GM12878 (cell line): ENCODE data around the gene CD101. TPM values are rescaled to one million over a fixed set of nuclear protein-coding genes. Genes with fewer than 3 reads are reported as not detected.

Experiments
- ATAC-seq: fragments of 200-7000 bp; cut with Tn5 transposase; 3 replicates; pipeline ENCODE4 v1.9.1; 2020; ENCODE audit warnings: mild to moderate bottlenecking, moderate library complexity
- BruUV-seq: library from RNA; stranded (reverse); fragments of 400-500 nt; replicated peaks from 2 replicates; lab custom pipeline; 2021; lab: Mats Ljungman, UMichigan
- CTCF ChIA-PET: fragments of 300-600 bp; sonication (Branson Sonifier 250); formaldehyde crosslinking; extraction: SDS; loops from one replicate; lab custom pipeline; 2021; ENCODE audit warnings: inconsistent platforms; lab: Yijun Ruan, JAX
- POLR2A ChIA-PET: fragments of 350-600 bp; formaldehyde crosslinking; extraction: SDS; loops from one replicate; lab custom pipeline; 2021; ENCODE audit warnings: inconsistent platforms; lab: Charles Lee
- RAD21 ChIA-PET: fragments of 300-600 bp; sonication (Branson Sonifier 250); formaldehyde crosslinking; loops from one replicate; lab custom pipeline; 2023; ENCODE audit warnings: antibody characterized with exemption; ENCODE audit not compliant: unreplicated experiment; lab: Charles Lee
- SMC1A ChIA-PET: fragments of 300-600 bp; sonication (Branson Sonifier 250); formaldehyde crosslinking; loops from one replicate; lab custom pipeline; 2023; ENCODE audit not compliant: unreplicated experiment, uncharacterized antibody; lab: Charles Lee
- DNase-seq: peaks from one replicate; pipeline ENCODE4 v3.0.0-alpha.2; 2011; ENCODE audit warnings: low read depth, low spot score
- FAIRE-seq: peaks from 3 replicates; lab custom pipeline; 2011; peaks lifted over from hg19 to GRCh38; lab: Jason Lieb, UNC
- H2AFZ ChIP-seq: 2 replicates; pipeline ENCODE4 v1.6.0; 2011; ENCODE audit warnings: low read depth, low read length, control low read depth; ENCODE audit not compliant: control insufficient read depth
- H3K27ac ChIP-seq: 2 replicates; pipeline ENCODE4 v1.5.1; 2011; ENCODE audit warnings: control low read depth; ENCODE audit not compliant: control insufficient read depth, insufficient read depth
- H3K27me3 ChIP-seq, 2 experiments: replicated peaks in 1 of 2; 2 replicates each; pipeline versions ENCODE4 v1.6.0 to v1.6.1; 2011; ENCODE audit warnings: low read length in 1 of 2; ENCODE audit not compliant: control insufficient read depth in 2 of 2, insufficient read depth in 2 of 2
- H3K36me3 ChIP-seq, 2 experiments: 2 replicates each; pipeline ENCODE4 v1.5.1; 2011; ENCODE audit warnings: low read length in 1 of 2; ENCODE audit not compliant: control insufficient read depth in 2 of 2, insufficient read depth in 2 of 2
- H3K4me1 ChIP-seq: 2 replicates; pipeline ENCODE4 v1.6.1; 2011; ENCODE audit warnings: mild to moderate bottlenecking, low read length, moderate library complexity, mixed read lengths; ENCODE audit not compliant: control insufficient read depth, insufficient read depth
- H3K4me2 ChIP-seq: 2 replicates; pipeline ENCODE4 v1.6.0; 2011; ENCODE audit warnings: control low read depth; ENCODE audit not compliant: control insufficient read depth, insufficient read depth
- H3K4me3 ChIP-seq: fragments of 200-600 bp; sonication (generic); 2 replicates; pipeline ENCODE4 v1.5.1; 2016
- H3K79me2 ChIP-seq: 2 replicates; pipeline ENCODE4 v1.6.0; 2011; ENCODE audit warnings: low read length; ENCODE audit not compliant: control insufficient read depth, insufficient read depth
- H3K9ac ChIP-seq: 2 replicates; pipeline ENCODE4 v1.8.0; 2011; ENCODE audit warnings: low read length, control low read depth, mixed read lengths; ENCODE audit not compliant: control insufficient read depth, insufficient read depth
- H3K9me3 ChIP-seq: replicated peaks from 3 replicates; pipeline ENCODE4 v1.5.1; 2011; ENCODE audit warnings: mild to moderate bottlenecking, low read length; ENCODE audit not compliant: control insufficient read depth, insufficient read depth
- H4K20me1 ChIP-seq: 2 replicates; pipeline ENCODE4 v1.6.0; 2011; ENCODE audit not compliant: control insufficient read depth, insufficient read depth
- BCL11A ChIP-seq: IDR thresholded peaks from 2 replicates; pipeline ENCODE4 v1.6.1; 2011; ENCODE audit warnings: low read depth, low read length
- MEF2B ChIP-seq: fragments of 450-650 bp; IDR thresholded peaks from 2 replicates; pipeline ENCODE4 v1.6.1; 2018; ENCODE audit warnings: mild to moderate bottlenecking, moderate library complexity; ENCODE audit not compliant: partially characterized antibody, poor library complexity, severe bottlenecking
- NBN ChIP-seq: fragments of 450-650 bp; IDR thresholded peaks from 2 replicates; pipeline ENCODE4 v1.6.1; 2016
- NR2C1 ChIP-seq: fragments of 450-650 bp; IDR thresholded peaks from 2 replicates; pipeline ENCODE4 v1.6.1; 2017; ENCODE audit warnings: antibody characterized with exemption, mild to moderate bottlenecking, moderate library complexity
- SIN3A ChIP-seq: IDR thresholded peaks from 2 replicates; pipeline ENCODE4 v1.6.1; 2012; ENCODE audit warnings: low read depth, low read length, improper control_type of control experiment
- ZNF24 ChIP-seq: fragments of 450-650 bp; IDR thresholded peaks from 2 replicates; pipeline ENCODE4 v1.6.1; 2017; ENCODE audit warnings: antibody characterized with exemption, mild to moderate bottlenecking
- WGBS: methylation state at CpG from one replicate; pipeline ENCODE4 v1.1.6; 2016; ENCODE audit warnings: low lambda C conversion rate; ENCODE audit not compliant: insufficient replicate concordance, insufficient coverage; ENCODE audit errors: missing lambda C conversion rate; 5-methylcytosine and 5-hydroxymethylcytosine counted together
- in situ Hi-C: fragments of 300-500 bp; cut with MboI; formaldehyde crosslinking; loops from 9 replicates; pipeline ENCODE4 v1.14.3; 2018; ENCODE audit warnings: mixed read lengths
- intact Hi-C: fragments of 100-400 bp; cut with micrococcal nuclease; formaldehyde crosslinking; loops from one replicate; pipeline ENCODE4 v1.14.2; 2022; ENCODE audit not compliant: unreplicated experiment
- polyA plus RNA-seq, 11 experiments: library from polyadenylated mRNA; depleted of rRNA in 4 of 11; unstranded in 6 of 11; stranded (reverse) in 5 of 11; fragments of >200 nt; fragmentation: Nextera tagmentation in 4 of 11; fragmentation: Illumina TruSeq in 1 of 11; extraction: Ambion mirVana in 4 of 11; extraction: Trizol in 1 of 11; gene quantifications; 1 replicate in 1 of 11; 2 replicates in 10 of 11; pipeline versions ENCODE4 v1.2.1 to v1.2.3, GENCODE V29; 2011 to 2016; ENCODE audit warnings: inconsistent platforms in 2 of 11, missing spikeins in 2 of 11, low read depth in 1 of 11
- total RNA-seq, 4 experiments: library from RNA; depleted of rRNA in 3 of 4; stranded (reverse); fragments of >200 nt in 3 of 4; fragmentation: Illumina TruSeq in 1 of 4; extraction: Trizol in 1 of 4; gene quantifications; 2 replicates each; pipeline versions ENCODE4 v1.2.1 to v1.2.3, GENCODE V29; 2013 to 2021
- TF ChIP-seq, protein P1 (sequence below): IDR thresholded peaks from 2 replicates; pipeline ENCODE4 v1.6.1; 2011; ENCODE audit warnings: low read depth, mild to moderate bottlenecking, low read length, moderate library complexity, borderline replicate concordance; ENCODE audit errors: extremely low read depth
- TF ChIP-seq, protein P2 (sequence below): fragments of 450-650 bp; IDR thresholded peaks from 2 replicates; pipeline ENCODE4 v1.6.1; 2014; ENCODE audit warnings: mild to moderate bottlenecking
- TF ChIP-seq, protein P3 (sequence below): fragments of 450-650 bp; IDR thresholded peaks from 2 replicates; pipeline ENCODE4 v1.6.1; 2017; ENCODE audit warnings: low read depth, mild to moderate bottlenecking, moderate library complexity

Gene CD101
- total and polyA plus RNA-seq, 10 of the 15 experiments (the other 5 are each of a cell fraction or from before 2014, with no cell fraction given), result 0.56 to 7.9 (median 2.9) TPM

DNA sequence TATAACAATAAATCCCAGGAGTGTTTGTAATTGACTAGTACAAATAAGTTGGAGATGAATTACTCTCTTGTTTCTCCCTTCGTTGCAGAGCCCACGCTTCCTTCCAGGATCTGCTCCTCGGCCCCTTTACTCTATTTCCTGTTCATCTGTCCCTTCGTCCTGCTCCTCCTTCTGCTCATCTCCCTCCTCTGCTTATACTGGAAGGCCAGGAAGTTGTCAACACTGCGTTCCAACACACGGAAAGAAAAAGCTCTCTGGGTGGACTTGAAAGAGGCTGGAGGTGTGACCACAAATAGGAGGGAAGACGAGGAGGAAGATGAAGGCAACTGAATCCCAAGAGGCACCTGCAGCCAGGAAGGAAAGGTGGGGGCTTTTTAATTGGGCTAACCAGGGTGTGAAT, 32.2 kb downstream of the CD101 start:
- POLR2A ChIA-PET, result no interaction called here
- H3K4me2 ChIP-seq, result no peak overlapping the region
- H2AFZ ChIP-seq, result no peak overlapping the region
- RAD21 ChIA-PET, result no interaction called here
- ATAC-seq, result no peak
- H3K27me3 ChIP-seq, result no peaks in the 10 kb centered on the region
- DNase-seq, result no peak
- no peaks in the 10 kb centered on the region for H4K20me1 ChIP-seq
- no peak overlapping the region for H3K27ac ChIP-seq
- FAIRE-seq, result no peak
- no TSS peak for BruUV-seq
- peaks cover 0 to 2% of the 10 kb centered on the region in 2 experiments; a peak in 1 of 4 replicates for H3K36me3 ChIP-seq
- H3K4me3 ChIP-seq, result no peak overlapping the region
- H3K9me3 ChIP-seq, result no peaks in the 10 kb centered on the region
- in situ Hi-C loops (no loop called here), intact Hi-C loops (no loop called here)
- CTCF ChIA-PET, result no interaction called here
- H3K79me2 ChIP-seq, result no peaks in the 10 kb centered on the region
- SMC1A ChIA-PET, result no interaction called here
- TF ChIP-seq SIN3A (no peak), MEF2B (no peak), BCL11A (no peak), ZNF24 (no peak), NR2C1 (no peak), NBN (no peak)
- TF ChIP-seq, protein P1, sequence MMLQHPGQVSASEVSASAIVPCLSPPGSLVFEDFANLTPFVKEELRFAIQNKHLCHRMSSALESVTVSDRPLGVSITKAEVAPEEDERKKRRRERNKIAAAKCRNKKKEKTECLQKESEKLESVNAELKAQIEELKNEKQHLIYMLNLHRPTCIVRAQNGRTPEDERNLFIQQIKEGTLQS, result no peak
- TF ChIP-seq, protein P2, sequence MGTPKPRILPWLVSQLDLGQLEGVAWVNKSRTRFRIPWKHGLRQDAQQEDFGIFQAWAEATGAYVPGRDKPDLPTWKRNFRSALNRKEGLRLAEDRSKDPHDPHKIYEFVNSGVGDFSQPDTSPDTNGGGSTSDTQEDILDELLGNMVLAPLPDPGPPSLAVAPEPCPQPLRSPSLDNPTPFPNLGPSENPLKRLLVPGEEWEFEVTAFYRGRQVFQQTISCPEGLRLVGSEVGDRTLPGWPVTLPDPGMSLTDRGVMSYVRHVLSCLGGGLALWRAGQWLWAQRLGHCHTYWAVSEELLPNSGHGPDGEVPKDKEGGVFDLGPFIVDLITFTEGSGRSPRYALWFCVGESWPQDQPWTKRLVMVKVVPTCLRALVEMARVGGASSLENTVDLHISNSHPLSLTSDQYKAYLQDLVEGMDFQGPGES, result no peak
- TF ChIP-seq, protein P3, sequence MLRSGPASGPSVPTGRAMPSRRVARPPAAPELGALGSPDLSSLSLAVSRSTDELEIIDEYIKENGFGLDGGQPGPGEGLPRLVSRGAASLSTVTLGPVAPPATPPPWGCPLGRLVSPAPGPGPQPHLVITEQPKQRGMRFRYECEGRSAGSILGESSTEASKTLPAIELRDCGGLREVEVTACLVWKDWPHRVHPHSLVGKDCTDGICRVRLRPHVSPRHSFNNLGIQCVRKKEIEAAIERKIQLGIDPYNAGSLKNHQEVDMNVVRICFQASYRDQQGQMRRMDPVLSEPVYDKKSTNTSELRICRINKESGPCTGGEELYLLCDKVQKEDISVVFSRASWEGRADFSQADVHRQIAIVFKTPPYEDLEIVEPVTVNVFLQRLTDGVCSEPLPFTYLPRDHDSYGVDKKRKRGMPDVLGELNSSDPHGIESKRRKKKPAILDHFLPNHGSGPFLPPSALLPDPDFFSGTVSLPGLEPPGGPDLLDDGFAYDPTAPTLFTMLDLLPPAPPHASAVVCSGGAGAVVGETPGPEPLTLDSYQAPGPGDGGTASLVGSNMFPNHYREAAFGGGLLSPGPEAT, result no peak
- 76% methylated on average over 7 of the region's 7 CpGs for WGBS
- H3K4me1 ChIP-seq, result no peaks in the 10 kb centered on the region
- no peak overlapping the region for H3K9ac ChIP-seq
